HUES64 (cell line): ENCODE results near the gene PGAP6.
"Not testable (repeated sequence)": the region's sequence is repeated elsewhere in the genome, so short reads cannot be mapped to it uniquely, and the experiment has no call there.

Experiments
- H3K27ac ChIP-seq: 2 replicates; pipeline ENCODE4 v1.7.0; 2013; ENCODE audit warnings: low read depth, low read length, inconsistent platforms
- H3K27me3 ChIP-seq: 2 replicates; pipeline ENCODE4 v1.6.1; 2013; ENCODE audit warnings: mild to moderate bottlenecking, low read length; ENCODE audit not compliant: insufficient read depth
- H3K36me3 ChIP-seq: 2 replicates; pipeline ENCODE4 v1.6.1; 2013; ENCODE audit warnings: mild to moderate bottlenecking, low read length; ENCODE audit not compliant: insufficient read depth
- H3K4me1 ChIP-seq: 2 replicates; pipeline ENCODE4 v1.6.1; 2013; ENCODE audit warnings: mild to moderate bottlenecking, low read length, moderate library complexity; ENCODE audit not compliant: insufficient read depth
- H3K4me3 ChIP-seq: 2 replicates; pipeline ENCODE4 v1.5.1; 2013; ENCODE audit warnings: mild to moderate bottlenecking, low read length, moderate library complexity
- H3K9ac ChIP-seq: 2 replicates; pipeline ENCODE4 v1.6.1; 2013; ENCODE audit warnings: mild to moderate bottlenecking, low read depth, low read length
- H3K9me3 ChIP-seq: 2 replicates; pipeline ENCODE4 v1.6.1; 2013; ENCODE audit warnings: low read depth, low read length; ENCODE audit not compliant: insufficient read depth
- WGBS: fragments of 150-250, 120-280 bp; methylation state at CpG from one replicate; pipeline ENCODE4 v1.1.7; 2013; ENCODE audit warnings: missing lambda C conversion rate; 5-methylcytosine and 5-hydroxymethylcytosine counted together

The PGAP6 gene

GRCh38 chr16:353404-354290 lies 28.1 kb downstream of the PGAP6 start:
- Histone ChIP-seq H3K9ac (peak overlapping the region; percentile 72; the same call in 1 of the 2 replicates), H3K27ac (no peak overlapping the region), H3K36me3 (peaks cover 13% of the 10 kb centered on the region), H3K4me1 (no peaks in the 10 kb centered on the region), H3K27me3 (no peaks in the 10 kb centered on the region), H3K4me3 (peak overlapping the region; percentile 68), H3K9me3 (no peaks in the 10 kb centered on the region)
- WGBS, result 68% methylated on average over 25 of the region's 25 CpGs

- Histone ChIP-seq H3K9ac (peak within 1 kb of the TSS; percentile 86), H3K4me3 (peak within 1 kb of the TSS; percentile 83), H3K4me1 (no peaks in the 10 kb centered on the region), H3K27me3 (no peaks in the 10 kb centered on the region), H3K9me3 (no peaks in the 10 kb centered on the region), H3K27ac (no peak within 1 kb of the TSS), H3K36me3 (peaks cover 13% of the 10 kb centered on the region)
- WGBS, result 1% methylated on average over 113 of the region's 113 CpGs
Measured at GRCh38 chr16:352547-353403, 29.0 kb downstream of the PGAP6 start, which contains the start of gene AXIN1. TSS of gene AXIN1 (minus strand) at chr16:352723. CDS start at chr16:347025, 5,698 bp downstream.

- no peak overlapping the region for H3K27ac ChIP-seq
- peak overlapping the region; percentile 83 for H3K4me3 ChIP-seq
- H3K36me3 ChIP-seq, result peaks cover 14% of the 10 kb centered on the region
- WGBS, result under 1% methylated on average over 95 of the region's 95 CpGs
- no peaks in the 10 kb centered on the region for H3K27me3 ChIP-seq
- peak overlapping the region; percentile 86 for H3K9ac ChIP-seq
- no peaks in the 10 kb centered on the region for H3K4me1 ChIP-seq
- H3K9me3 ChIP-seq, result no peaks in the 10 kb centered on the region
Measured at GRCh38 chr16:351804-352520, 29.8 kb downstream of the PGAP6 start.

- Histone ChIP-seq H3K36me3 (peaks cover 31% of the 10 kb centered on the region), H3K9ac (no peak overlapping the region), H3K27me3 (no peaks in the 10 kb centered on the region), H3K27ac (no peak overlapping the region), H3K4me3 (no peak overlapping the region), H3K9me3 (no peaks in the 10 kb centered on the region), H3K4me1 (no peaks in the 10 kb centered on the region)
- 88% methylated on average over 8 of the region's 8 CpGs for WGBS
Measured at GRCh38 chr16:350203-350602, 31.6 kb downstream of the PGAP6 start.

GRCh38 chr16:349211-349610 lies 32.6 kb downstream of the PGAP6 start:
- no peak overlapping the region for H3K9ac ChIP-seq
- H3K27ac ChIP-seq, result no peak overlapping the region
- H3K27me3 ChIP-seq, result no peaks in the 10 kb centered on the region
- no peaks in the 10 kb centered on the region for H3K4me1 ChIP-seq
- H3K36me3 ChIP-seq, result peaks cover 40% of the 10 kb centered on the region
- 91% methylated on average over 7 of the region's 7 CpGs for WGBS
- H3K4me3 ChIP-seq, result no peak overlapping the region
- no peaks in the 10 kb centered on the region for H3K9me3 ChIP-seq

- H3K27me3 ChIP-seq, H3K9ac ChIP-seq, H3K4me3 ChIP-seq, H3K4me1 ChIP-seq, H3K9me3 ChIP-seq, H3K27ac ChIP-seq: not testable (repeated sequence)
- 92% methylated on average over 7 of the region's 10 CpGs for WGBS
- peaks cover 40% of the 10 kb centered on the region for H3K36me3 ChIP-seq
Measured at GRCh38 chr16:348495-348894, 33.3 kb downstream of the PGAP6 start.

DNA sequence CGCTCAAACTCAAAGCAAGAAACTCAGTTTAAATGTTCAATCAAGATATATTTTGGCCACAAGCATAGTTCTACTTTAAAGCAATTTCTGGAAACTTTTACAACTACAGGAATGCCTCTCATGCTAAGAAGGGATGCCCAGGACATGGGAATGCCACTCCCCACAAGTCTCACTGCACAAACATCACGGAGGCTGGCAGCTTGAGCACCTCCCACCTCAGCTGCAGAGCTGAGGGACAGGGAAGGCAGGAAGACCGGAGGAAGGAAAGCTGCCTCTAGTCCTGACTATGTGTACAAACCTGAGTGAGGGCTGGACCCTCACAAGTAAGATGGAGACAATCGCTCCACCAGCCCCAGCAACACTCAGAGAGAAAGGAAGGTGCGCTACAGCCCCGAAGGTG lies 34.6 kb downstream of the PGAP6 start:
- Histone ChIP-seq H3K4me1 (no peaks in the 10 kb centered on the region), H3K36me3 (peaks cover 43% of the 10 kb centered on the region), H3K27me3 (no peaks in the 10 kb centered on the region), H3K27ac (no peak overlapping the region), H3K4me3 (no peak overlapping the region), H3K9me3 (no peaks in the 10 kb centered on the region), H3K9ac (no peak overlapping the region)
- 91% methylated on average over 6 of the region's 6 CpGs for WGBS

DNA sequence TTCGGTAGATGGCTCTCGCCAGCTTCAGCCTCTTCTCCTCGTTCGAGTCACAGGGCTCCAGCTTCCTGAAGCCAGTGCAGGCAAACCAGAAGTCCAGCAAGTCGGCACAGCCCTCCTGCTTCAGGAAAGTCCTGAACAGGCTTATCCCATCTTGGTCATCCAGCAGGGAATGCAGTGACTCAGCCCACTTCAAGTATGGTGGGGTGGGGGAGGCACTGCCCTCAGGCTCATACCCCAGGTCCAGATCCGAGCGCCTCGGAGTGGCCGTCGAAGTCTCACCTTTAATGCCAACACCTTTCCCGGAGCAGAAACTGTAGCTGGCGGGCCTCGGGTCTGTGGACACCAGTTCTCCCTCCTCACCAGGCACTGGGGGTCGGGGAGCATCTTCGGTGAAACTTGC lies 35.2 kb downstream of the PGAP6 start:
- no peak overlapping the region for H3K4me3 ChIP-seq
- H3K4me1 ChIP-seq, result no peaks in the 10 kb centered on the region
- no peaks in the 10 kb centered on the region for H3K27me3 ChIP-seq
- H3K27ac ChIP-seq, result no peak overlapping the region
- 91% methylated on average over 15 of the region's 15 CpGs for WGBS
- H3K9me3 ChIP-seq, result no peaks in the 10 kb centered on the region
- H3K9ac ChIP-seq, result no peak overlapping the region
- peaks cover 44% of the 10 kb centered on the region for H3K36me3 ChIP-seq

DNA sequence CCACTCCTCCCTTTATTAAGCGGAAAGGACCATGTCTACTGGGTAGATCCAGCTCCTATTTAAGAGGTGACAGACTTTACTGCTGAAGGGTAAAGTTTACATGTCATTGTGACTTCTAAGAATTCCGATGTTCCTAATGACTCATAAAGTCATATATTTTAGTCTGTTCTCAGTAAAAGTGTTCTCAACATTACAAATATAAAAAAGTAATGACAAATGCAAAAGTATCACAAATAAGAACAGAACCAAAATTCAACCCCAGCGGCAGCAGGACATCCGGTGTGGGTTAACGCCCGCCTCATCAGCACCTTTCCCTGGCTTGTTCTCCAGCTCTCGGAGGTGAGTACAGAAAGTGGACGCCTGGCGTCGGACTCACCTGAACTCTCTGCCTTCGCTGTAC lies 36.0 kb downstream of the PGAP6 start:
- H3K4me1 ChIP-seq, result no peaks in the 10 kb centered on the region
- no peak overlapping the region for H3K4me3 ChIP-seq
- H3K27ac ChIP-seq, result no peak overlapping the region
- no peaks in the 10 kb centered on the region for H3K27me3 ChIP-seq
- peaks cover 44% of the 10 kb centered on the region for H3K36me3 ChIP-seq
- no peak overlapping the region for H3K9ac ChIP-seq
- H3K9me3 ChIP-seq, result no peaks in the 10 kb centered on the region
- WGBS, result 97% methylated on average over 10 of the region's 11 CpGs

DNA sequence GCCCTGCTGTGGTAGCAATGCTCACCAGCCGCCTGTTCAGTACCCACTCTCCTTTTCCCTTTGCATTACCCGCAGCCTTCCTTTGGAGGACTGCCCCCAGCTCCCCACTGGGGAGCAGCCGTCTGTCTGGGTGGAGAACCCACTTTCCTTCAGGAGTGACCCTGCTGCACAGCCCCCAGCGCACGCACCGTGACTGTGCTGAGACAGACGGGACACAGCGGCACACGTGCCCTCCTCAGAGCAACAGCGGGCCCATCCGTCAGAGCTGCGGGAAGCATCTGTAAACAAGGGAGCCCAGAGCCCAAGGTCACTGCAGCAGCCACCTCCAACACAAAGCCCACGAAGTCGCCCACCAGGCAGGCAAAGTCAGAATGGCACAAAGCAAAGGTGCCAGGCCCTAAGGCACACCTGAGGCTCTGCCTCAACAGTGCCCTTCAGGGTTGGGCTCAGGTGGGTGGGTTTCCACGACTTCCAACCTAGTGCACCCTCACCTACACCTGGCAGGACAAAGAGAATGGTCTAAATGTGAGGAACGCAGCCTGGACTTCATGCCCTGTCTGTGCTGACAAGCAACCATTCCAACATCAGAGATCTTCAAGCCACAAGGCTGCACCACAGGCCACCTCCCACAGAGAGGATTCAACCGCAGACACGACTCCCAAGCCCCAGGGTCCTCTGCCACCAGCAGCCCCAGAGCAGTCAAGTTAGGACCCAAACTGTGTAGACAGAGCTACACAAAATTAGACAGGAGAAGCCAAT lies 39.1 kb downstream of the PGAP6 start:
- Histone ChIP-seq H3K9ac (no peak overlapping the region; the same call in 1 of the 2 replicates), H3K4me1 (no peaks in the 10 kb centered on the region), H3K4me3 (no peak overlapping the region), H3K36me3 (peaks cover 31% of the 10 kb centered on the region), H3K9me3 (no peaks in the 10 kb centered on the region), H3K27me3 (no peaks in the 10 kb centered on the region), H3K27ac (no peak overlapping the region)
- 91% methylated on average over 18 of the region's 18 CpGs for WGBS
